Measurements from ENCODE around the gene ARHGEF26. TPM values are rescaled to one million over a fixed set of nuclear protein-coding genes. Genes with fewer than 3 reads are reported as not detected.

The ARHGEF26 gene
- polyA plus RNA-seq, 1 experiment = 0.05 TPM

GRCh38 chr3:154224366-154224765 is 103.2 kb downstream of the ARHGEF26 start:
- TF ChIP-seq CTCF (IDR thresholded peaks at IDR 0.05; ENCODE audit: insufficient read depth, low read depth, low read length) = no peak
- DNase-seq (ENCODE audit: low read depth) = no peak
- H3K4me3 ChIP-seq (ENCODE audit: low read depth, low read length) = no peak overlapping the region
- ChIA-PET CTCF (no interaction called here), POLR2A (no interaction called here)
- H3K27me3 ChIP-seq (ENCODE audit: control insufficient read depth, insufficient read depth, low read length) = no peaks in the 10 kb centered on the region
- no peaks in the 10 kb centered on the region for H3K36me3 ChIP-seq (ENCODE audit: control insufficient read depth, insufficient read depth, low read length)

GRCh38 chr3:154224866-154225265 is 103.7 kb downstream of the ARHGEF26 start:
- TF ChIP-seq CTCF (IDR thresholded peaks at IDR 0.05; ENCODE audit: insufficient read depth, low read depth, low read length) = no peak
- Histone ChIP-seq H3K36me3 (ENCODE audit: control insufficient read depth, insufficient read depth, low read length) (no peaks in the 10 kb centered on the region), H3K27me3 (ENCODE audit: control insufficient read depth, insufficient read depth, low read length) (no peaks in the 10 kb centered on the region), H3K4me3 (ENCODE audit: low read depth, low read length) (no peak overlapping the region)
- DNase-seq (ENCODE audit: low read depth) = no peak
- ChIA-PET POLR2A (no interaction called here), CTCF (no interaction called here)

- TF ChIP-seq CTCF (IDR thresholded peaks at IDR 0.05; ENCODE audit: insufficient read depth, low read depth, low read length) = no peak
- CTCF ChIA-PET = no interaction called here
- no peaks in the 10 kb centered on the region for H3K27me3 ChIP-seq (ENCODE audit: control insufficient read depth, insufficient read depth, low read length)
- H3K4me3 ChIP-seq (ENCODE audit: low read depth, low read length) = no peak overlapping the region
- no peak for DNase-seq (ENCODE audit: low read depth)
- POLR2A ChIA-PET = no interaction called here
- H3K36me3 ChIP-seq (ENCODE audit: control insufficient read depth, insufficient read depth, low read length) = no peaks in the 10 kb centered on the region
These were observed 104.3 kb downstream of the ARHGEF26 start for GRCh38 chr3:154225536-154225935.

- no peak for DNase-seq (ENCODE audit: low read depth)
These were observed 106.3 kb downstream of the ARHGEF26 start for GRCh38 chr3:154227531-154227930.

GRCh38 chr3:154228561-154229216 is 107.5 kb downstream of the ARHGEF26 start:
- Histone ChIP-seq H3K27me3 (ENCODE audit: control insufficient read depth, insufficient read depth, low read length) (no peaks in the 10 kb centered on the region), H3K4me3 (ENCODE audit: low read depth, low read length) (no peak overlapping the region), H3K36me3 (ENCODE audit: control insufficient read depth, insufficient read depth, low read length) (no peaks in the 10 kb centered on the region)
- TF ChIP-seq CTCF (IDR thresholded peaks at IDR 0.05; ENCODE audit: insufficient read depth, low read depth, low read length) = no peak
- ChIA-PET CTCF (interaction anchor here (0.5 to 1.8 kb wide), 3 partner anchors 13 to 33 kb away, joined by 3 to 11 read pairs (median 4); no protein-coding TSS in a partner anchor), POLR2A (no interaction called here)
- no peak for DNase-seq (ENCODE audit: low read depth)

More at GRCh38 chr3:154227531-154227930, 106.3 kb downstream of the ARHGEF26 start:
- CTCF ChIA-PET = no interaction called here
- H3K4me3 ChIP-seq (ENCODE audit: low read depth, low read length) = no peak overlapping the region
- no peak for TF ChIP-seq CTCF (IDR thresholded peaks at IDR 0.05; ENCODE audit: insufficient read depth, low read depth, low read length)
- no peaks in the 10 kb centered on the region for H3K36me3 ChIP-seq (ENCODE audit: control insufficient read depth, insufficient read depth, low read length)
- no peaks in the 10 kb centered on the region for H3K27me3 ChIP-seq (ENCODE audit: control insufficient read depth, insufficient read depth, low read length)
- POLR2A ChIA-PET = no interaction called here

All from BJ (cell line).